LNCaP clone FGC (cell line): ENCODE data around the gene KRTAP10-7.
"Not testable (repeated sequence)": the region's sequence is repeated elsewhere in the genome, so short reads cannot be mapped to it uniquely, and the experiment has no call there.

Experiments used
- DNase-seq: peaks from one replicate; pipeline ENCODE4 v3.0.0-alpha.2; 2011; ENCODE audit warnings: low read depth
- H3K4me3 ChIP-seq: 2 replicates; pipeline ENCODE4 v1.5.1; 2011; ENCODE audit warnings: mild to moderate bottlenecking, low read depth, low read length, control low read depth
- TF ChIP-seq, protein P1 (sequence below): IDR thresholded peaks from 2 replicates; pipeline ENCODE4 v1.5.1; 2012; ENCODE audit warnings: mild to moderate bottlenecking; ENCODE audit not compliant: control insufficient read depth, insufficient read depth; ENCODE audit errors: extremely low read depth

KRTAP10-7 gene

DNA sequence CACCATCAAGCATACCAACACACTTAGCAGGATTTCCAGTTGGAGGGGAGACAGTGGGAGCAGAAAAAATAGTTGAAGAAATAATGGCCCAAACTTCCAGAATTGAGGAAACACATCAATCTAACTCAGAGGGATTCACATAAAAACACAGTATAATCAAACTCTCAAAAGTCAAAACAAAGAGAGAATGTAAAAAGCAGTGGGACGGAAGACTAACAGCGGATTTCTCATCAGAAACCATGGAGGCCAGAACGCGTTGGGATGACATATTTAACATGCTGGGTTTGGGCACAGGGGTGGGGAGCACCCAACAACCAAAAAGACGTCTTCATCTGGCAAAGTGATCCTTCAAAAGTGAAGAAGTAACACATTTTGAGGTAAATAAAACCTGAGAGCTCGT lies 19.5 kb downstream of the KRTAP10-7 start:
- TF ChIP-seq, protein P1, sequence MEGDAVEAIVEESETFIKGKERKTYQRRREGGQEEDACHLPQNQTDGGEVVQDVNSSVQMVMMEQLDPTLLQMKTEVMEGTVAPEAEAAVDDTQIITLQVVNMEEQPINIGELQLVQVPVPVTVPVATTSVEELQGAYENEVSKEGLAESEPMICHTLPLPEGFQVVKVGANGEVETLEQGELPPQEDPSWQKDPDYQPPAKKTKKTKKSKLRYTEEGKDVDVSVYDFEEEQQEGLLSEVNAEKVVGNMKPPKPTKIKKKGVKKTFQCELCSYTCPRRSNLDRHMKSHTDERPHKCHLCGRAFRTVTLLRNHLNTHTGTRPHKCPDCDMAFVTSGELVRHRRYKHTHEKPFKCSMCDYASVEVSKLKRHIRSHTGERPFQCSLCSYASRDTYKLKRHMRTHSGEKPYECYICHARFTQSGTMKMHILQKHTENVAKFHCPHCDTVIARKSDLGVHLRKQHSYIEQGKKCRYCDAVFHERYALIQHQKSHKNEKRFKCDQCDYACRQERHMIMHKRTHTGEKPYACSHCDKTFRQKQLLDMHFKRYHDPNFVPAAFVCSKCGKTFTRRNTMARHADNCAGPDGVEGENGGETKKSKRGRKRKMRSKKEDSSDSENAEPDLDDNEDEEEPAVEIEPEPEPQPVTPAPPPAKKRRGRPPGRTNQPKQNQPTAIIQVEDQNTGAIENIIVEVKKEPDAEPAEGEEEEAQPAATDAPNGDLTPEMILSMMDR: no peak
- no peak for DNase-seq
- H3K4me3 ChIP-seq: no peak overlapping the region

DNA sequence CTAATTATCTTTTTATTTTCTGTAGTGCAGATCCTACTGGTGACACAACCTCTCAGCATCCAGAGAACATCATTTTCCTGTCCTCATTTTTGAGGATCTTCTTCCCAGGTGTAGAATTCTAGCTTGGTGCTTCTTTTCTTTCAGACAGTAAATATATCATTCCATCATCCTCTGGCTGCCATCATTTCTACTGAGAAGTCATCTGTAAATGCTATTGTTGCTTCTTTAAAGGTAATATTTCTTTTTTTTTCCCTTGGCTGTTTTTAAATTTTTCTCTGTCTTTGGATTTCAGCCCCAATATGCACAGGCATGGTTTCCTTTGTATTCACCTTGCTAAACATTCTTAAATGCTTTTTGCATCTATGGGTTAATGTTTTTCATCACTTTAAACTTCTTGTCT lies 23.2 kb downstream of the KRTAP10-7 start:
- H3K4me3 ChIP-seq: no peak overlapping the region
- no peak for DNase-seq
- TF ChIP-seq, protein P1: no peak

DNA sequence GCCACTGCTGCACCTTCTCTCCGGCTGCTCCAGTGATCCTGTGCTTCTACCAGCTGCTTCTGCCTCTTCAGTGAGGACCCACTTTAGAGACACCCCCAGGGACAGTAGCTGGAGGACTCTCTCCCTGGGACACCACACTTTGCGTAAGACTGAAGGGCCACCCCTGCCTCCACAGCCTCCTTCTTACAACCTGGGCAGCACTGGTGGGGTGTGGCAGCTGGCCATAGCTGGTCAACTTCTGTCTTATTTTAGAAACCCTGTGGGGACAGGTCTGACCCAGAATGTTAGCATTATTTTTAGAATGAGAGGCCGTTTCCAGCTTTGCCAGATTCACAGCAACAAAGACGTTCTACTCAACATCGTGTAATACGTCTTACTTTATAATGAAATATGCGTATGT lies 25.4 kb downstream of the KRTAP10-7 start:
- TF ChIP-seq, protein P1: no peak
- H3K4me3 ChIP-seq: no peak overlapping the region
- DNase-seq: no peak

- DNase-seq: no peak
- TF ChIP-seq, protein P1: no peak
- H3K4me3 ChIP-seq: no peak overlapping the region
These were observed 25.9 kb downstream of the KRTAP10-7 start for GRCh38 chr21:44626262-44626661.

DNA sequence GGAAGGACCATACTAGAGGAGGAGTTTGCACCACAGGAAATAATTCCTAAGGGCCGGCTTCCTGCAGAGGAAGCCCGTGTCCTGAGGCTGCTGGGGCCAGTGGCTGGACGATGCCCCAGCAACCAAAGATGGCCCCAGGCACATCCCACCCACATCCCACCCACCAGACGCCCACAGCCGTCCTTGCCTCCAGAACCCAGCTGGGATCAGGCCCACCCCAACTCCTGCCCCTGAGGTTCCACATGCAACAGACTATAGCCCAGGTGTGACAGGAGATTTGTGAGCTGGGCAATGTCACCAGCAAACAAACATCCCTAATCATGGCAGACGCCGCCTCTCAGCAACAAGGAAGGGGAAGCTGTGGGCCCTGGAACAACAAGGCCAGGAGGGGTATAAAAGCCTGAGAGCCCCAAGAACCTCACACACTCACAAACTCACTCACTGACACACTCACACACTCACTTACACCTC lies 26.3 kb downstream of the KRTAP10-7 start, which contains the start of gene KRTAP10-9:
Gene KRTAP10-9, plus strand, starts transcription at position 421 of the 471 bp plus-strand sequence. CDS start 79 bp downstream, outside the sequence.
- no peak for DNase-seq
- TF ChIP-seq, protein P1: no peak
- H3K4me3 ChIP-seq: no peak within 1 kb of the TSS

- H3K4me3 ChIP-seq, DNase-seq: not testable (repeated sequence)
These were observed 26.9 kb downstream of the KRTAP10-7 start for GRCh38 chr21:44627181-44627822.

DNA sequence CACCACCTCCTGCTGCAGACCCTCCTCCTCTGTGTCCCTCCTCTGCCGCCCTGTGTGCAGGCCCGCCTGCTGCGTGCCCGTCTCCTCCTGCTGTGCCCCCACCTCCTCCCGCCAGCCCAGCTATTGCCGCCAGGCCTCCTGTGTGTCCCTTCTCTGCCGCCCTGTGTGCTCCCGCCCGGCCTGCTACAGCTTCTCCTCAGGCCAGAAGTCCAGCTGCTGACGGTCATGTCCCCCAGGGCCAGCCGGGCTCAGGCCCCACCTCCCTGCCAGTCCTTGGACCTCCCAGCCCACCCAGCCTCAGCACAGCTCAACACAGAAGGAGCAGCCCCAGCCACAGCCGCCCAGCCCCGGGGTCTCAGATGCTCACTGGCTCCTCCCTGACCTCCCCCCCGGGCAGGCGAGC lies 27.4 kb downstream of the KRTAP10-7 start:
- not testable (repeated sequence) for DNase-seq, H3K4me3 ChIP-seq

GRCh38 chr21:44628707-44629391 lies 28.5 kb downstream of the KRTAP10-7 start:
- no peak overlapping the region for H3K4me3 ChIP-seq
- no peak for DNase-seq
- TF ChIP-seq, protein P1: no peak
